Measurements from ENCODE around the gene MCC. TPM values are rescaled to one million over a fixed set of nuclear protein-coding genes. Genes with fewer than 3 reads are reported as not detected.

Gene MCC
- polyA plus RNA-seq, 1 donor (not counting 4 experiments of a cell fraction or from before 2014, with no cell fraction given): 24.6 TPM

- H3K9me1 ChIP-seq (ENCODE audit: control insufficient read depth, extremely low read depth, insufficient read depth, low read length): no peaks in the 10 kb centered on the region
- no peak for FAIRE-seq
- H3K27me3 ChIP-seq (ENCODE audit: control insufficient read depth, extremely low read depth, insufficient read depth, low read length): no peaks in the 10 kb centered on the region
- no peaks in the 10 kb centered on the region for H3K4me1 ChIP-seq (ENCODE audit: control insufficient read depth, extremely low read depth, insufficient read depth, low read length)
- no peak for TF ChIP-seq EZH2 (IDR thresholded peaks at IDR 0.05; ENCODE audit: low read length)
- TF ChIP-seq CTCF (optimal IDR thresholded peaks at IDR 0.05 in 1 of 3, IDR thresholded peaks at IDR 0.05 in 1 of 3, conservative IDR thresholded peaks at IDR 0.05 in 1 of 3; ENCODE audit: extremely low read depth in 1 of 3, insufficient read depth in 2 of 3, low read length in 3 of 3): no peak
- no peaks in the 10 kb centered on the region for H4K20me1 ChIP-seq (ENCODE audit: control insufficient read depth, extremely low read depth, insufficient read depth, low read length)
- H2AFZ ChIP-seq (ENCODE audit: control insufficient read depth, low read length): no peak within 1 kb of the TSS
- peaks cover 0 to 5% of the 10 kb centered on the region in 2 experiments for H3K36me3 ChIP-seq (ENCODE audit: control insufficient read depth in 2 of 2, extremely low read depth in 1 of 2, insufficient read depth in 2 of 2, low read length in 2 of 2)
- H3K4me3 ChIP-seq (ENCODE audit: control insufficient read depth in 2 of 3, extremely low read depth in 1 of 3, insufficient read depth in 2 of 3, low read depth in 1 of 3, low read length in 3 of 3): no peak within 1 kb of the TSS
- H3K27ac ChIP-seq (ENCODE audit: control insufficient read depth, insufficient read depth, low read length): no peak within 1 kb of the TSS
- H3K9ac ChIP-seq (ENCODE audit: control insufficient read depth, extremely low read depth, insufficient read depth, low read length): no peak within 1 kb of the TSS
- no peaks in the 10 kb centered on the region for H3K9me3 ChIP-seq (ENCODE audit: control insufficient read depth, low read depth, low read length)
- dilution Hi-C loops (cut with MboI; ENCODE audit: extremely low pct_ligation_motif_present, low sequenced_read_pairs): no loop called here
- H3K79me2 ChIP-seq (ENCODE audit: control insufficient read depth, insufficient read depth, low read length): no peaks in the 10 kb centered on the region
- DNase-seq (ENCODE audit: low read depth, low spot score): no peak
- H3K4me2 ChIP-seq (ENCODE audit: control insufficient read depth, extremely low read depth, insufficient read depth, low read depth, low read length): no peak within 1 kb of the TSS
Observed at GRCh38 chr5:113434889-113435288, 53.4 kb downstream of the MCC start, which contains the start of gene TSSK1B. TSSK1B (minus strand) TSS chr5:113434989; CDS start chr5:113434839, 150 bp downstream.

GRCh38 chr5:113433862-113434612 lies 54.2 kb downstream of the MCC start:
- H4K20me1 ChIP-seq (ENCODE audit: control insufficient read depth, extremely low read depth, insufficient read depth, low read length): no peaks in the 10 kb centered on the region
- H3K27ac ChIP-seq (ENCODE audit: control insufficient read depth, insufficient read depth, low read length): no peak overlapping the region
- no peak overlapping the region for H2AFZ ChIP-seq (ENCODE audit: control insufficient read depth, low read length)
- H3K9me3 ChIP-seq (ENCODE audit: control insufficient read depth, low read depth, low read length): no peaks in the 10 kb centered on the region
- DNase-seq (ENCODE audit: low read depth, low spot score) (no peak), FAIRE-seq (no peak)
- H3K4me1 ChIP-seq (ENCODE audit: control insufficient read depth, extremely low read depth, insufficient read depth, low read length): no peaks in the 10 kb centered on the region
- no peak overlapping the region for H3K4me3 ChIP-seq (ENCODE audit: control insufficient read depth in 2 of 3, extremely low read depth in 1 of 3, insufficient read depth in 2 of 3, low read depth in 1 of 3, low read length in 3 of 3)
- H3K9ac ChIP-seq (ENCODE audit: control insufficient read depth, extremely low read depth, insufficient read depth, low read length): no peak overlapping the region
- dilution Hi-C loops (cut with MboI; ENCODE audit: extremely low pct_ligation_motif_present, low sequenced_read_pairs): no loop called here
- H3K36me3 ChIP-seq (ENCODE audit: control insufficient read depth in 2 of 2, extremely low read depth in 1 of 2, insufficient read depth in 2 of 2, low read length in 2 of 2): peaks cover 0 to 5% of the 10 kb centered on the region in 2 experiments
- no peaks in the 10 kb centered on the region for H3K27me3 ChIP-seq (ENCODE audit: control insufficient read depth, extremely low read depth, insufficient read depth, low read length)
- no peak overlapping the region for H3K4me2 ChIP-seq (ENCODE audit: control insufficient read depth, extremely low read depth, insufficient read depth, low read depth, low read length)
- no peaks in the 10 kb centered on the region for H3K9me1 ChIP-seq (ENCODE audit: control insufficient read depth, extremely low read depth, insufficient read depth, low read length)
- TF ChIP-seq EZH2 (IDR thresholded peaks at IDR 0.05; ENCODE audit: low read length) (no peak), CTCF (optimal IDR thresholded peaks at IDR 0.05 in 1 of 3, IDR thresholded peaks at IDR 0.05 in 1 of 3, conservative IDR thresholded peaks at IDR 0.05 in 1 of 3; ENCODE audit: extremely low read depth in 1 of 3, insufficient read depth in 2 of 3, low read length in 3 of 3) (no peak)
- no peaks in the 10 kb centered on the region for H3K79me2 ChIP-seq (ENCODE audit: control insufficient read depth, insufficient read depth, low read length)
